Suprapubic skin (tissue), 3 donors: Measurements from ENCODE around the gene CDKN1A.

ENCODE experiments used
- EP300 ChIP-seq: sonication (generic); formaldehyde crosslinking; IDR thresholded peaks from one replicate; pipeline ENCODE4 v1.6.1; 2017; ENCODE audit warnings: antibody characterized with exemption
- TF ChIP-seq, protein P1 (sequence below), 2 donors: fragments of 200-600 bp in 1 of 2; fragments of 450-650 bp in 1 of 2; sonication (generic) in 1 of 2; IDR thresholded peaks; one replicate each; pipeline ENCODE4 v1.5.1; 2016 to 2019; ENCODE audit warnings: antibody characterized with exemption in 2 of 2, mild to moderate bottlenecking in 1 of 2, moderate library complexity in 1 of 2

DNA sequence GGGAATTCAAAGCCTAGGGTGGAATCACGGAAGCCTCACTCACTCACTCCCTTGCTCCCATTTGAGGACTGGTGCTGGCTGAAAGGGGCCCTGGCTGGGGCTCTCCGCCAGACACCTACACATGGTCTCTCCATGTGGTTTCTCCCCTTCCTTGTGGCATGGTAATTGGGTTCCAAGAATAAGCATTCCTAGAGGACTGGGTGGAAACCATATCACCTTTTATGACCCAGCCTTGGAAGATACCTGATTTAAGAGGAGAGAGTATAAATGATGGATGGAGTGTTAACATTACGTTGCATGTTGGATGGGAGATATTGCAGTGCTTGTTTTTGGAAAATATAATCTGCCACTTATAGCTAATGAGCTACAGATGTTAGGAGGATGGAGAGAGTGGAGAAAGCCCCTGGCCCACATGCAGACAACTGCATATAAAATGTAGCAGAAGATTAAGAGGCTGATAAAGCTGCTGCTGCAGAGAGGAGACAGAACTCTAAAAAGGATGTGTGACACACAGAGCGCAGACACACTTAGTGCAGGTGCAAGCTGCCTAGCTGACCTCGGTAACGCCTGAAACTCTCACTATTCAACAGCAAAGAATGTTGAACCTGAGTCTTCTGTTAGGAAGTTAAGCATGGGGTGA lies 23.3 kb upstream of the CDKN1A start:
- TF ChIP-seq EP300: no peak
- TF ChIP-seq, protein P1, sequence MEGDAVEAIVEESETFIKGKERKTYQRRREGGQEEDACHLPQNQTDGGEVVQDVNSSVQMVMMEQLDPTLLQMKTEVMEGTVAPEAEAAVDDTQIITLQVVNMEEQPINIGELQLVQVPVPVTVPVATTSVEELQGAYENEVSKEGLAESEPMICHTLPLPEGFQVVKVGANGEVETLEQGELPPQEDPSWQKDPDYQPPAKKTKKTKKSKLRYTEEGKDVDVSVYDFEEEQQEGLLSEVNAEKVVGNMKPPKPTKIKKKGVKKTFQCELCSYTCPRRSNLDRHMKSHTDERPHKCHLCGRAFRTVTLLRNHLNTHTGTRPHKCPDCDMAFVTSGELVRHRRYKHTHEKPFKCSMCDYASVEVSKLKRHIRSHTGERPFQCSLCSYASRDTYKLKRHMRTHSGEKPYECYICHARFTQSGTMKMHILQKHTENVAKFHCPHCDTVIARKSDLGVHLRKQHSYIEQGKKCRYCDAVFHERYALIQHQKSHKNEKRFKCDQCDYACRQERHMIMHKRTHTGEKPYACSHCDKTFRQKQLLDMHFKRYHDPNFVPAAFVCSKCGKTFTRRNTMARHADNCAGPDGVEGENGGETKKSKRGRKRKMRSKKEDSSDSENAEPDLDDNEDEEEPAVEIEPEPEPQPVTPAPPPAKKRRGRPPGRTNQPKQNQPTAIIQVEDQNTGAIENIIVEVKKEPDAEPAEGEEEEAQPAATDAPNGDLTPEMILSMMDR (IDR thresholded peaks at IDR 0.05): no peak
